HL-60 (cell line): ENCODE data around the gene DTHD1.

Experiments
- DNase-seq, 2 experiments: peaks; one replicate each; pipeline ENCODE4 v3.0.0-alpha.2; 2010 to 2020; ENCODE audit warnings: low read depth in 1 of 2, low spot score in 1 of 2
- H3K27ac ChIP-seq: fragments of 250-450 bp; sonication (Bioruptor Pico); replicated peaks from 2 replicates; pipeline ENCODE4 v1.5.1; 2020; ENCODE audit warnings: mild to moderate bottlenecking, moderate library complexity
- H3K27me3 ChIP-seq: fragments of 250-450 bp; sonication (Bioruptor Pico); 2 replicates; pipeline ENCODE4 v1.5.1; 2021; ENCODE audit warnings: mild to moderate bottlenecking, moderate library complexity; ENCODE audit not compliant: insufficient read depth, poor library complexity, severe bottlenecking
- H3K4me3 ChIP-seq: replicated peaks from 2 replicates; pipeline ENCODE4 v1.5.1; 2011; ENCODE audit warnings: mild to moderate bottlenecking, control low read depth, low read length; ENCODE audit not compliant: insufficient read depth
- CTCF ChIP-seq: IDR thresholded peaks from one replicate; pipeline ENCODE4 v1.5.1; 2011; ENCODE audit warnings: low read length, control low read depth, inconsistent platforms; ENCODE audit not compliant: insufficient read depth
- GABPA ChIP-seq: IDR thresholded peaks from 2 replicates; pipeline ENCODE4 v1.6.1; 2012; ENCODE audit warnings: low read depth
- POLR2AphosphoS5 ChIP-seq: IDR thresholded peaks from 2 replicates; pipeline ENCODE4 v1.6.1; 2012; ENCODE audit warnings: low read depth
- REST ChIP-seq: IDR thresholded peaks from 2 replicates; pipeline ENCODE4 v1.6.1; 2012; ENCODE audit warnings: low read depth; ENCODE audit not compliant: insufficient replicate concordance
- SPI1 ChIP-seq: IDR thresholded peaks from 2 replicates; pipeline ENCODE4 v1.6.1; 2012; ENCODE audit warnings: low read depth, mild to moderate bottlenecking, borderline replicate concordance

Gene DTHD1

GRCh38 chr4:36256398-36256891 is 25.0 kb upstream of the DTHD1 start:
- peak overlapping the region; percentile 84 for H3K27ac ChIP-seq
- TF ChIP-seq REST (no peak), SPI1 (peak; percentile 27; the same call in 1 of the 2 replicates), GABPA (no peak), CTCF (no peak)
- DNase-seq: peak in 1 of 2 experiments; percentile 44
- no peak overlapping the region for H3K4me3 ChIP-seq
- no peaks in the 10 kb centered on the region for H3K27me3 ChIP-seq

- H3K27ac ChIP-seq: no peak overlapping the region
- no peak overlapping the region for H3K4me3 ChIP-seq
- TF ChIP-seq SPI1 (no peak), GABPA (no peak)
- DNase-seq: no peak
- H3K27me3 ChIP-seq: no peaks in the 10 kb centered on the region
These were observed 20.7 kb upstream of the DTHD1 start for GRCh38 chr4:36260731-36261130.

- Histone ChIP-seq H3K27me3 (no peaks in the 10 kb centered on the region), H3K4me3 (no peak overlapping the region), H3K27ac (no peak overlapping the region)
- no peak for DNase-seq
- TF ChIP-seq POLR2AphosphoS5 (no peak), REST (no peak), SPI1 (no peak), CTCF (no peak), GABPA (no peak)
These were observed 17.1 kb upstream of the DTHD1 start for GRCh38 chr4:36264207-36264826.

- peak overlapping the region; percentile 57 for H3K27ac ChIP-seq
- no peak for DNase-seq
- H3K4me3 ChIP-seq: no peak overlapping the region
- TF ChIP-seq POLR2AphosphoS5 (no peak), SPI1 (peak; percentile 18; the same call in 1 of the 2 replicates)
- no peaks in the 10 kb centered on the region for H3K27me3 ChIP-seq
These were observed 13.7 kb upstream of the DTHD1 start for GRCh38 chr4:36267486-36268268.
